ENCODE results near the gene FAM89A. TPM values are rescaled to one million over a fixed set of nuclear protein-coding genes. Genes with fewer than 3 reads are reported as not detected.

The FAM89A gene
- total and polyA plus RNA-seq, 9 of the 15 experiments (the other 6 are each of a cell fraction or from before 2014, with no cell fraction given), result 8.7 to 66.2 (median 43.3) TPM

DNA sequence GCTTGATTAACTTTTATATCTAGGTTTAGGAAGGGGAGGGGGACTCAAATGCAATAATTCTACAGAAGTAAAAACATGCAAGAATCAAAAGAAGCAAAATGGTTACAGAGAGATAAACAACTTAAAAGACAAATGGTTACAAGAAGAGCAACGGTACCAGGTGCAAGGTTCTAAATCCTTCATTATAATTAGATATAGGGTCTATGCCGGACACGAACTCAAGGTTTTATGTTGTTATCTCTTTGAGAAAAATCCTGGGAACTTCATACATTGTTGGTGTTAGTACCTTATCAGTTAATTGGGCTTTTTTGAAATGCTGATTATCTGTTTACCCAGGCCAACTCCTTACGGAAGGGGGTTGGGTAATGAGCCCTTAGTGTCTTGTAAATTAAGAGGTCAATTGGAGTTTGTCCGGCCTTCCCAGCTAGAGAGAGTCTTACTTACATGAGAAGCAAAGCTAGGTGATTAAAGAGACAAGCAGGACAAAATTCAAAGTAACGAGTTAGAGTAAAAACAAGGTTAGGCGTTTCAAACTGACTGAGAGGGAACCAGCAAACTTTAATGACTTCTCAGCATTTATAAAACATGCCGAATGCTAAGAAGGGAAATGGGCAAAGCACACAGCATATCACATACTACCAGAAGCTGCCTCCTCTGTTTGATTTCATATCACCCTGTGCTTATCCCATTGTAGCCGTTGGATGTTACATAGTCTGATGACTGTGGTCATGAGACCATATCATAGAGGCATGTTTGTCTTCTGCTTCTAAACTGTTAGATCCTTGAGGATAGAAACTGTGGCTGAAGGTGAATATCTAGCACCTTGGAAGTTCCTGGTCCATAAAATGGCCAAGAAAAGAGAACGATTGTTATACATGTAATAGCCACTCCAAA, 55.2 kb downstream of the FAM89A start (continued):
- TF ChIP-seq TRIM24 (IDR thresholded peaks at IDR 0.05), result peak; percentile 15 to 64; a peak in 3 of 4 replicates

DNA sequence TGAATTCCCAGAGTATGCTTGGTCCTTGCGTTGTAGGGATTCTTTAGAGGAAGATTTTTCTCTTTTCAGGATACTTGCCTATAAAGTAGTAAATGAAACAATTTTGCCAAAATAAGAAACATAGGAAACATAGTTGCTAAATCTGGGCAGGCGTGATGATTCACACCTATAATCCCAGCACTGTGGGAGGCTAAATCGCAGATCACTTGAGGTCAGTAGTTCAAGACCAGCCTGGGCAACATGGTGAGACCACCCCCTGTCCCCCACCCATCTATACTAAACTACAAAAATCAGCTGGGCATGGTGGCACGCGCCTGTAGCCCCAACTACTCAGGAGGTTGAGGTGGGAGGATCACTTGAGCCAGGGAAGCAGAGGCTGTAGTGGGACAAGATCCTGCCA, 56.2 kb downstream of the FAM89A start:
- Histone ChIP-seq H3K9me1 (ENCODE audit: control insufficient read depth, insufficient read depth, low read length) (no peaks in the 10 kb centered on the region), H3K4me1 (replicated peaks in 1 of 2; ENCODE audit: control insufficient read depth in 2 of 2, insufficient read depth in 2 of 2, low read length in 2 of 2) (peaks cover 18 to 59% of the 10 kb centered on the region in 2 experiments), H3K79me2 (ENCODE audit: control insufficient read depth, insufficient read depth, low read length) (peaks cover 85% of the 10 kb centered on the region), H3K4me2 (ENCODE audit: insufficient read depth, low read length) (peak overlapping the region; percentile 57), H3K27ac (ENCODE audit: extremely low read depth, low read depth, low read length) (peak overlapping the region; percentile 77), H3K4me3 (no peak overlapping the region), H3K27me3 (ENCODE audit: control insufficient read depth in 2 of 2, insufficient read depth in 2 of 2, low read length in 2 of 2) (no peaks in the 10 kb centered on the region), H3K36me3 (ENCODE audit: control insufficient read depth, insufficient read depth, low read length) (peaks cover 62% of the 10 kb centered on the region), H4K20me1 (replicated peaks; ENCODE audit: control insufficient read depth, insufficient read depth, low read length) (no peaks in the 10 kb centered on the region; the same call in 1 of the 2 replicates), H3K9ac (ENCODE audit: insufficient read depth in 1 of 2, low read depth in 2 of 2, low read length in 2 of 2) (peak overlapping the region in 1 of 2 experiments; percentile 26; a peak in 1 of 4 replicates), H3K9me3 (replicated peaks; ENCODE audit: control insufficient read depth, insufficient read depth, low read depth, low read length) (no peaks in the 10 kb centered on the region), H2AFZ (ENCODE audit: low read depth, low read length) (no peak overlapping the region)
- WGBS (ENCODE audit: insufficient coverage, low coverage, missing lambda C conversion rate), result 75% methylated on average over 5 of the region's 5 CpGs
- in situ Hi-C loops (cut with MboI), result no loop called here
- POLR2A ChIA-PET, result no interaction called here
- CTCF ChIA-PET (ENCODE audit: low intra/inter-chr PET ratio), result no interaction called here
- intact Hi-C loops (cut with micrococcal nuclease), result loop anchor here (10.0 kb wide), 1 partner anchor 351 kb away; the partner anchor contains the start of genes EXOC8 and SPRTN
- ATAC-seq (peak; percentile 5; the same call in 1 of the 3 replicates), DNase-seq (ENCODE audit: extremely low read depth in 1 of 4, low spot score in 3 of 4) (no peak), FAIRE-seq (no peak)
- no TSS peak for BruUV-seq (replicated peaks)
- TF ChIP-seq L3MBTL2 (IDR thresholded peaks at IDR 0.05) (peak; percentile 75), NCOA1 (IDR thresholded peaks at IDR 0.05; ENCODE audit: low read depth) (no peak), ZNF324 (CRISPR knock-in tag; IDR thresholded peaks at IDR 0.05) (peak; percentile 36; the same call in 1 of the 2 replicates), MXI1 (IDR thresholded peaks at IDR 0.05; ENCODE audit: low read depth, low read length) (no peak), ZNF668 (CRISPR knock-in tag; IDR thresholded peaks at IDR 0.05) (peak; percentile 46; the same call in 1 of the 2 replicates), ZFP1 (CRISPR knock-in tag; IDR thresholded peaks at IDR 0.05) (peak; percentile 34; the same call in 1 of the 2 replicates), ZNF354B (CRISPR knock-in tag; IDR thresholded peaks at IDR 0.05) (0 out of 2 replicates have a peak, but pooled peaks have one; percentile 12), EHMT2 (IDR thresholded peaks at IDR 0.05) (no peak), KDM5B (IDR thresholded peaks at IDR 0.05; ENCODE audit: insufficient replicate concordance, low read depth, low read length) (no peak), BRD4 (IDR thresholded peaks at IDR 0.05) (no peak), KAT2B (IDR thresholded peaks at IDR 0.05; ENCODE audit: low read depth, low read length) (no peak), SREBF1 (IDR thresholded peaks at IDR 0.05; ENCODE audit: borderline replicate concordance, low read depth, low read length) (no peak)
- TF ChIP-seq, protein P1, sequence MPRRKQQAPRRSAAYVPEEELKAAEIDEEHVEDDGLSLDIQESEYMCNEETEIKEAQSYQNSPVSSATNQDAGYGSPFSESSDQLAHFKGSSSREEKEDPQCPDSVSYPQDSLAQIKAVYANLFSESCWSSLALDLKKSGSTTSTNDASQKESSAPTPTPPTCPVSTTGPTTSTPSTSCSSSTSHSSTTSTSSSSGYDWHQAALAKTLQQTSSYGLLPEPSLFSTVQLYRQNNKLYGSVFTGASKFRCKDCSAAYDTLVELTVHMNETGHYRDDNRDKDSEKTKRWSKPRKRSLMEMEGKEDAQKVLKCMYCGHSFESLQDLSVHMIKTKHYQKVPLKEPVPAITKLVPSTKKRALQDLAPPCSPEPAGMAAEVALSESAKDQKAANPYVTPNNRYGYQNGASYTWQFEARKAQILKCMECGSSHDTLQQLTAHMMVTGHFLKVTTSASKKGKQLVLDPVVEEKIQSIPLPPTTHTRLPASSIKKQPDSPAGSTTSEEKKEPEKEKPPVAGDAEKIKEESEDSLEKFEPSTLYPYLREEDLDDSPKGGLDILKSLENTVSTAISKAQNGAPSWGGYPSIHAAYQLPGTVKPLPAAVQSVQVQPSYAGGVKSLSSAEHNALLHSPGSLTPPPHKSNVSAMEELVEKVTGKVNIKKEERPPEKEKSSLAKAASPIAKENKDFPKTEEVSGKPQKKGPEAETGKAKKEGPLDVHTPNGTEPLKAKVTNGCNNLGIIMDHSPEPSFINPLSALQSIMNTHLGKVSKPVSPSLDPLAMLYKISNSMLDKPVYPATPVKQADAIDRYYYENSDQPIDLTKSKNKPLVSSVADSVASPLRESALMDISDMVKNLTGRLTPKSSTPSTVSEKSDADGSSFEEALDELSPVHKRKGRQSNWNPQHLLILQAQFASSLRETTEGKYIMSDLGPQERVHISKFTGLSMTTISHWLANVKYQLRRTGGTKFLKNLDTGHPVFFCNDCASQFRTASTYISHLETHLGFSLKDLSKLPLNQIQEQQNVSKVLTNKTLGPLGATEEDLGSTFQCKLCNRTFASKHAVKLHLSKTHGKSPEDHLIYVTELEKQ (CRISPR knock-in tag; IDR thresholded peaks at IDR 0.05), result no peak
- TF ChIP-seq, protein P2, sequence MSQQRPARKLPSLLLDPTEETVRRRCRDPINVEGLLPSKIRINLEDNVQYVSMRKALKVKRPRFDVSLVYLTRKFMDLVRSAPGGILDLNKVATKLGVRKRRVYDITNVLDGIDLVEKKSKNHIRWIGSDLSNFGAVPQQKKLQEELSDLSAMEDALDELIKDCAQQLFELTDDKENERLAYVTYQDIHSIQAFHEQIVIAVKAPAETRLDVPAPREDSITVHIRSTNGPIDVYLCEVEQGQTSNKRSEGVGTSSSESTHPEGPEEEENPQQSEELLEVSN (IDR thresholded peaks at IDR 0.05; ENCODE audit: borderline replicate concordance in 1 of 2, extremely low read depth in 1 of 2, insufficient read depth in 1 of 2, insufficient read length in 1 of 2, low read depth in 1 of 2, low read length in 1 of 2, poor library complexity in 1 of 2, severe bottlenecking in 1 of 2), result no peak
- TF ChIP-seq, protein P3, sequence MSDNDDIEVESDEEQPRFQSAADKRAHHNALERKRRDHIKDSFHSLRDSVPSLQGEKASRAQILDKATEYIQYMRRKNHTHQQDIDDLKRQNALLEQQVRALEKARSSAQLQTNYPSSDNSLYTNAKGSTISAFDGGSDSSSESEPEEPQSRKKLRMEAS (CRISPR knock-in tag; IDR thresholded peaks at IDR 0.05), result 0 out of 2 replicates have a peak, but pooled peaks have one; percentile 38

All from K562 (cell line).